ENCODE measurements around the gene JPT2. TPM values are rescaled to one million over a fixed set of nuclear protein-coding genes. Genes with fewer than 3 reads are reported as not detected.

JPT2 gene
- total RNA-seq, 2 donors from 2014 or later, result 15.5 to 24.4 TPM

DNA sequence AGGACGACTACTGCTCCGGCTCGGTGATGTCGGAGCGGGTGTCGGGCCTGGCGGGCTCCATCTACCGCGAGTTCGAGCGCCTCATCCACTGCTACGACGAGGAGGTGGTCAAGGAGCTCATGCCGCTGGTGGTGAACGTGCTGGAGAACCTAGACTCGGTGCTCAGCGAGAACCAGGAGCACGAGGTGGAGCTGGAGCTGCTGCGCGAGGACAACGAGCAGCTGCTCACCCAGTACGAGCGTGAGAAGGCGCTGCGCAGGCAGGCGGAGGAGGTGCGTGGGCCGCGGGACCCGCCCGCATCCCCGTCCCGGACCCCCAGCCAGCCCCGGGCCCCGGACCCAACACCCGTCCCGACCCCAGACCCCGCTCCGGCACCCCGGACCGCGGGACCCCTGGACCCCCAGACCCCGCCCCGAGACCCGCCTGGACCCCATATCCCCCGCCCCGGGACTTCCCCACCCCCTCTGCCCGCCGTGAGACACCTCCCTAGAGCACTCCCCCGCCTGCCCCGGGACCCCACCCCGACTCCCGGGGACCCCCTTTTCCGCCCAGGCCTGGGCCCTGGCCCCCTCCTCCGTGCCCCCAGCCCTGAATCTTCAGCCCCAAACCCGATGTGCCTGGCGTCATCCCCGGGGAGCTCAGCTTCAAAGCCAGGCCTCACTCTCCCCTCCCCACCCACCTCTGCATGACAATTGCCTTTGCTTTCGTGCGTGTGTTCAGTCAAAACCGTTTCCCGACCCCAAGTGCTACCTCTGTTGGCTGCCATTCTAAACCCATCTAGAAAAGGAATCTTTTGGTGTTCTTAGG, 28.5 kb downstream of the JPT2 start:
- peak overlapping the region; percentile 63 to 81 for H3K4me3 ChIP-seq
- intact Hi-C loops (cut with DNase I), result no loop called here
- H3K27me3 ChIP-seq, result no peaks in the 10 kb centered on the region
- peak; percentile 12 for ATAC-seq
- no peaks in the 10 kb centered on the region for H3K9me3 ChIP-seq
- WGBS, 2 donors, result 0% methylated on average over 4 to 45 of the region's 62 CpGs
- peaks cover 30% of the 10 kb centered on the region for H3K4me1 ChIP-seq
- TF ChIP-seq, protein P1, sequence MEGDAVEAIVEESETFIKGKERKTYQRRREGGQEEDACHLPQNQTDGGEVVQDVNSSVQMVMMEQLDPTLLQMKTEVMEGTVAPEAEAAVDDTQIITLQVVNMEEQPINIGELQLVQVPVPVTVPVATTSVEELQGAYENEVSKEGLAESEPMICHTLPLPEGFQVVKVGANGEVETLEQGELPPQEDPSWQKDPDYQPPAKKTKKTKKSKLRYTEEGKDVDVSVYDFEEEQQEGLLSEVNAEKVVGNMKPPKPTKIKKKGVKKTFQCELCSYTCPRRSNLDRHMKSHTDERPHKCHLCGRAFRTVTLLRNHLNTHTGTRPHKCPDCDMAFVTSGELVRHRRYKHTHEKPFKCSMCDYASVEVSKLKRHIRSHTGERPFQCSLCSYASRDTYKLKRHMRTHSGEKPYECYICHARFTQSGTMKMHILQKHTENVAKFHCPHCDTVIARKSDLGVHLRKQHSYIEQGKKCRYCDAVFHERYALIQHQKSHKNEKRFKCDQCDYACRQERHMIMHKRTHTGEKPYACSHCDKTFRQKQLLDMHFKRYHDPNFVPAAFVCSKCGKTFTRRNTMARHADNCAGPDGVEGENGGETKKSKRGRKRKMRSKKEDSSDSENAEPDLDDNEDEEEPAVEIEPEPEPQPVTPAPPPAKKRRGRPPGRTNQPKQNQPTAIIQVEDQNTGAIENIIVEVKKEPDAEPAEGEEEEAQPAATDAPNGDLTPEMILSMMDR (IDR thresholded peaks at IDR 0.05), result no peak
- no peak for TF ChIP-seq POLR2A (IDR thresholded peaks at IDR 0.05)
- no peaks in the 10 kb centered on the region for H3K36me3 ChIP-seq (replicated peaks in 1 of 2; ENCODE audit: insufficient read depth in 1 of 2, low read depth in 2 of 2)
- peak in 1 of 4 donors; percentile 33 for DNase-seq
- H3K27ac ChIP-seq, result peak overlapping the region; percentile 71 to 92 (median 90)

DNA sequence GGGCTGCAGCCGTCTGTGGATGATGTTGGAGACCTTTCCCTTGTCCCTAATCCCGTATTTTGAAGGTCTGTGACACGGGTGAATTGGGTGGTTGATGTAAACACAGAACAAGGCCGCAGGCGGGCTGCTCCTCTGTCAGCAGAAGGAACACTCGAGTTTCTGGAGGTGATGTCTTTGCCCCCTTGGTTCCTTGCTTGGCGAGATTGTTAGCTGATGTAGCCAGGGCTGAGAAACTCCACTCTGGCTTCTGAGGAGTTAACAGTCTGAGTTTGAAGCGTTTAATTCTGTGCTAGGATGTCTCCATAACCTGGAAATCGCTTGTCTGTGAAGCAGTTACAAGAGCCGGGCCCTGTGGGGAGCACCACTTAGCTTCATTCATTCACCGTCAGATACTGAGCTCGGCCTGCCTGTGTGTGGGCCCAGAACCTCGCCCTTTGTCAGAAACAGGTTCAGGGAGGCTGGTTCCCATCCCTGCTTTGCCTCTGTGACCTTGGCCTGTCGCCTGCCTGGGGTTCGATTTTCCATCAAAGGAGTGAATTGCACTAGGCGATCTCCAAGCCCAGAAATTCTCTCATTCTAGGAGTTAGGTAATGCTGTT, 29.2 kb downstream of the JPT2 start:
- WGBS, 2 donors, result 1 to 6% methylated on average over 11 to 16 of the region's 16 CpGs
- Histone ChIP-seq H3K4me1 (peaks cover 30% of the 10 kb centered on the region), H3K36me3 (replicated peaks in 1 of 2; ENCODE audit: insufficient read depth in 1 of 2, low read depth in 2 of 2) (no peaks in the 10 kb centered on the region), H3K27ac (peak overlapping the region in 3 of 4 donors; percentile 71 to 92 (median 89)), H3K27me3 (no peaks in the 10 kb centered on the region), H3K9me3 (no peaks in the 10 kb centered on the region), H3K4me3 (peak overlapping the region; percentile 63 to 81)
- ATAC-seq, result no peak
- intact Hi-C loops (cut with DNase I), result no loop called here
- TF ChIP-seq, protein P1 (IDR thresholded peaks at IDR 0.05), result no peak
- TF ChIP-seq POLR2A (IDR thresholded peaks at IDR 0.05), result no peak
- DNase-seq, result peak; percentile 28 to 42 (median 32)

DNA sequence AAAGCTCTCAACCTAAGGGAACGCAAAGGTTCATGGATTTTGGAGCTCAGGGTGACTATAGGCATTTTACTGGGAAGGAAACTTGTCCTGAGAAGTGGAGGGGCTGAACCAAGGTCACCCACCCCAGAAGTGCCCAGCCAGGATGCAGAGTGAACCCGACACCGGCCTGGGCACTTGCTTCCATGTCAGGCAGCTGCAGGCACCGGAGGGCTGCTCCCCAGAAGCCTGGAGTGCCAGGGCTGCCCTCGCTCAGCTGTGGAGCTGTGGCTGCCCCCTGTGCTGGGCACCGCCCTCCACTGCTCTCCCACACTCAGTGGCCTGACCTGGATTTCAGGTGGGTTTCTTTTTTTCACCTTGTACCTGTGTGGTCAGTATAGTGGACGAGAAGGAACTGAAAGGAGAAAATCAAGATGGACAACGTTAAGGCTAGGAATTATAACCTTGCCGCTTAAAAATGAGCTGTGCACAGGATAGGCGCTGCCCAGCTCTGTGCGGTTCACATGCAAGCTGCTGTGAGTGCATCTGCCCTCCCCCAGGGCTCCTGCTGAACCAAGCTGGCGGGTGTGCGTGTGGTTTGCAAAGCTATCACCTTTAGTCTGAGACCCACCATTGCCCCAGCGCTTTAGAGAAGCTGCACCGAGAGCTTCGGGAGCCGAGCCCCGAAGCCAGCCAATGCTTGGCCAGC, 30.1 kb downstream of the JPT2 start:
- DNase-seq, result no peak
- H3K27ac ChIP-seq, result peak overlapping the region in 3 of 4 donors; percentile 71 to 92 (median 89)
- peaks cover 30% of the 10 kb centered on the region for H3K4me1 ChIP-seq
- no peaks in the 10 kb centered on the region for H3K9me3 ChIP-seq
- TF ChIP-seq, protein P1 (IDR thresholded peaks at IDR 0.05), result no peak
- no peak for TF ChIP-seq POLR2A (IDR thresholded peaks at IDR 0.05)
- H3K36me3 ChIP-seq (replicated peaks in 1 of 2; ENCODE audit: insufficient read depth in 1 of 2, low read depth in 2 of 2), result no peaks in the 10 kb centered on the region
- no peak overlapping the region for H3K4me3 ChIP-seq
- 77 to 84% methylated on average over 14 to 18 of the region's 18 CpGs for WGBS, 2 donors
- intact Hi-C loops (cut with DNase I), result no loop called here
- no peak for ATAC-seq
- no peaks in the 10 kb centered on the region for H3K27me3 ChIP-seq

DNA sequence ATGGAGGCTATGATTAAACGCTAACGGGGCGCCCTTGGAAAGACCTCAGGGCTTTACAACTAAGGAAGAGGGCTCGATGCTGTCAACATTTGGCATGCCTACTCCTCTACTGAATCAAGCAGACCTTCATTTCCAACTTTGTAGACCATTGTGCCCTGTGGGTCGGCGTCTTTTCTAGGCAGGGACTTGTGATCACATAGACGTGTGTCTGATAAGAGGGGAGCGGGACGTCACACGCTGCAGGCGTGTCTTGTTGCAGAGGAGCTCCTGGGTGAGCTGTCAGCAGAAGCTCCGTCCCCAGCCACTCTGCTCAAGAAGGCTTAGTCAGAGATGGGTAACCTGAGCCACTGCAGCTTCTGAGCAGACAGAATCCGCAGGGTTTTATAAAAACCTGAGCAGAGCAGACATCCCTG, 30.7 kb downstream of the JPT2 start:
- no peak overlapping the region for H3K4me3 ChIP-seq
- H3K36me3 ChIP-seq (replicated peaks in 1 of 2; ENCODE audit: insufficient read depth in 1 of 2, low read depth in 2 of 2), result no peaks in the 10 kb centered on the region
- WGBS, 2 donors, result 73 to 81% methylated on average over 5 to 13 of the region's 13 CpGs
- no peak for TF ChIP-seq POLR2A (IDR thresholded peaks at IDR 0.05)
- TF ChIP-seq, protein P1 (IDR thresholded peaks at IDR 0.05), result no peak
- ATAC-seq (no peak), DNase-seq (no peak)
- H3K27me3 ChIP-seq, result no peaks in the 10 kb centered on the region
- H3K27ac ChIP-seq, result peak overlapping the region in 1 of 4 donors; percentile 89
- intact Hi-C loops (cut with DNase I), result no loop called here
- H3K4me1 ChIP-seq, result peaks cover 30% of the 10 kb centered on the region
- no peaks in the 10 kb centered on the region for H3K9me3 ChIP-seq

Measured in body of pancreas (tissue), 4 donors.